Measurements from ENCODE around the gene DCTN4.

DNA sequence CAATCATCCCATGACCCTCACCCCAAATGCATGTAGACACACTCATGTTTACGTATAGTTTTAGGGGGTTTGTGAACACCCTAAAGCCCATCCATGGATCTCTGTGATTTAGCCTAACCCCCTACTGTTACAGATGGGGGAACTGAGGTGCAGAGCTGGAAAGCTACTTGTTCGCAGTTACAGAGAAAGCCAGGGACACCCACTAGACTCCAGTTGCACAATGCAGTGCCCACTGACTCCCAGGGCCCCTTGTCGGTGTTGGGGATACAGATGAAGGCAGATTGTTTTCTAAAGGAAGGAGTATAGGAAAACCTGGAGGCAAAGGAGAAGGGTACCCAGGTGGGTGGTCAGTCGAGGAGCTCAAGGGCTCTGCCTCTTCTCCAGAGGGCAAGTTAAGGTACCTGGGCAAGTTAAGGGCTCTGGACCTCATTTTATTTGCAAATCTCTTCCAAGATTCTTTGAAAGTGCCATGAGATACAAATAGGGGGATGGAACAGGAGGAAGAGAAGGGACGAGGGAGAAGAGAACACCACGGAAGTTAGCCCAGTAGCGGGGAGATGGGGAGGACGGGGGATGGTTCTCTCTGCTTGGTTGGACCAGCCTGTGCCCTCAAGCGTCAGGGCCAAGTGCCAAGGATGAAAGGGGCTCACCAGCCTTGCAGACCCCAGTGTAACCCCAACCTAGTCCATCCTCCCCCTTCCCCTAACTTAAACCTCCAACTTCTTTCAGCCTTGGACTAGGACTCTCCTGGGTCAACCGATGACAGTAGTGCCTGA, 96.8 kb downstream of the DCTN4 start:
- TF ChIP-seq, protein P1, sequence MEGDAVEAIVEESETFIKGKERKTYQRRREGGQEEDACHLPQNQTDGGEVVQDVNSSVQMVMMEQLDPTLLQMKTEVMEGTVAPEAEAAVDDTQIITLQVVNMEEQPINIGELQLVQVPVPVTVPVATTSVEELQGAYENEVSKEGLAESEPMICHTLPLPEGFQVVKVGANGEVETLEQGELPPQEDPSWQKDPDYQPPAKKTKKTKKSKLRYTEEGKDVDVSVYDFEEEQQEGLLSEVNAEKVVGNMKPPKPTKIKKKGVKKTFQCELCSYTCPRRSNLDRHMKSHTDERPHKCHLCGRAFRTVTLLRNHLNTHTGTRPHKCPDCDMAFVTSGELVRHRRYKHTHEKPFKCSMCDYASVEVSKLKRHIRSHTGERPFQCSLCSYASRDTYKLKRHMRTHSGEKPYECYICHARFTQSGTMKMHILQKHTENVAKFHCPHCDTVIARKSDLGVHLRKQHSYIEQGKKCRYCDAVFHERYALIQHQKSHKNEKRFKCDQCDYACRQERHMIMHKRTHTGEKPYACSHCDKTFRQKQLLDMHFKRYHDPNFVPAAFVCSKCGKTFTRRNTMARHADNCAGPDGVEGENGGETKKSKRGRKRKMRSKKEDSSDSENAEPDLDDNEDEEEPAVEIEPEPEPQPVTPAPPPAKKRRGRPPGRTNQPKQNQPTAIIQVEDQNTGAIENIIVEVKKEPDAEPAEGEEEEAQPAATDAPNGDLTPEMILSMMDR (conservative IDR thresholded peaks at IDR 0.05; ENCODE audit: low read length), result no peak
- TF ChIP-seq EZH2phosphoT487 (IDR thresholded peaks at IDR 0.05; ENCODE audit: borderline replicate concordance), result no peak

Measured in Loucy (cell line).